Panc1 (cell line): ENCODE measurements around the gene PRPF40B. TPM values are rescaled to one million over a fixed set of nuclear protein-coding genes. Genes with fewer than 3 reads are reported as not detected.

Experiments used
- ATAC-seq: fragments of 200-7000 bp; cut with Tn5 transposase; 2 replicates; pipeline ENCODE4 v1.9.1; 2020; ENCODE audit warnings: mild to moderate bottlenecking, moderate library complexity
- BruUV-seq: library from RNA; stranded (reverse); fragments of 400-500 nt; replicated peaks from 2 replicates; lab custom pipeline; 2021; lab: Mats Ljungman, UMichigan
- CTCF ChIA-PET: fragments of 300-600 bp; sonication (Branson Sonifier 250); formaldehyde crosslinking; loops from one replicate; lab custom pipeline; 2022; ENCODE audit warnings: antibody characterized with exemption; lab: Charles Lee
- POLR2A ChIA-PET: fragments of 300-600 bp; sonication (Branson Sonifier 250); formaldehyde crosslinking; loops from one replicate; lab custom pipeline; 2022; ENCODE audit warnings: antibody characterized with exemption; lab: Charles Lee
- DNase-seq: peaks from one replicate; pipeline ENCODE4 v3.0.0-alpha.2; 2010; ENCODE audit warnings: low read depth, low spot score
- H3K27ac ChIP-seq: 2 replicates; pipeline ENCODE4 v1.5.1; 2011; ENCODE audit warnings: mild to moderate bottlenecking, low read length, inconsistent platforms
- H3K27me3 ChIP-seq: fragments of 200-500 bp; sonication (Bioruptor generic); 2 replicates; pipeline ENCODE4 v1.6.0; 2014; ENCODE audit warnings: low read length, inconsistent platforms; ENCODE audit not compliant: control insufficient read depth, insufficient read depth
- H3K36me3 ChIP-seq: fragments of 200-500 bp; sonication (Bioruptor generic); 2 replicates; pipeline ENCODE4 v1.5.1; 2014; ENCODE audit warnings: inconsistent platforms, mild to moderate bottlenecking, low read length, moderate library complexity; ENCODE audit not compliant: control insufficient read depth, insufficient read depth
- H3K4me1 ChIP-seq: 2 replicates; pipeline ENCODE4 v1.5.1; 2011; ENCODE audit warnings: inconsistent platforms, mild to moderate bottlenecking, low read length, moderate library complexity; ENCODE audit not compliant: control insufficient read depth, insufficient read depth
- H3K4me3 ChIP-seq, 2 experiments: 2 replicates each; pipeline ENCODE4 v1.5.1; 2011 to 2012; ENCODE audit warnings: low read depth in 2 of 2, low read length in 2 of 2, mild to moderate bottlenecking in 2 of 2, inconsistent platforms in 1 of 2, moderate library complexity in 1 of 2
- H3K9me3 ChIP-seq: fragments of 200-500 bp; sonication (Bioruptor generic); 2 replicates; pipeline ENCODE4 v1.5.1; 2014; ENCODE audit warnings: low read depth, mild to moderate bottlenecking, inconsistent platforms, low read length, moderate library complexity; ENCODE audit not compliant: control insufficient read depth, insufficient read depth
- POLR2AphosphoS5 ChIP-seq: IDR thresholded peaks from 2 replicates; pipeline ENCODE4 v1.6.1; 2012; ENCODE audit warnings: mild to moderate bottlenecking, low read depth, low read length, moderate library complexity
- SIN3A ChIP-seq: IDR thresholded peaks from 2 replicates; pipeline ENCODE4 v1.6.1; 2012; ENCODE audit warnings: low read depth, mild to moderate bottlenecking, low read length, moderate library complexity, borderline replicate concordance; ENCODE audit not compliant: insufficient read depth
- TCF7L2 ChIP-seq: IDR thresholded peaks from 2 replicates; pipeline ENCODE4 v1.6.1; 2011; ENCODE audit warnings: mild to moderate bottlenecking, low read depth, low read length, inconsistent platforms
- in situ Hi-C: cut with HindIII; loops from 2 replicates; pipeline ENCODE4 v1.10.0; 2016; ENCODE audit warnings: low sequenced_read_pairs, low pct_unique_long_range_greater_than_20kb
- intact Hi-C: fragments of 100-400 bp; cut with micrococcal nuclease; formaldehyde crosslinking; loops from one replicate; pipeline ENCODE4 v1.10.0; 2022; ENCODE audit not compliant: unreplicated experiment
- total RNA-seq: library from RNA; stranded (reverse); gene quantifications from one replicate; pipeline ENCODE4 v1.2.1, GENCODE V29; 2021; ENCODE audit not compliant: unreplicated experiment
- TF ChIP-seq, protein P1 (sequence below), 2 experiments: IDR thresholded peaks; 2 replicates each; pipeline ENCODE4 v1.6.1; 2011 to 2012; ENCODE audit warnings: low read depth in 2 of 2, control low read depth in 1 of 2, low read length in 1 of 2, mild to moderate bottlenecking in 1 of 2, moderate library complexity in 1 of 2; ENCODE audit not compliant: insufficient read depth in 1 of 2
- TF ChIP-seq, protein P2 (sequence below): fragments of 450-650 bp; IDR thresholded peaks from 2 replicates; pipeline ENCODE4 v1.5.1; 2017; ENCODE audit warnings: mild to moderate bottlenecking

The PRPF40B gene
- total RNA-seq, 1 experiment from 2014 or later = 26.3 TPM

DNA sequence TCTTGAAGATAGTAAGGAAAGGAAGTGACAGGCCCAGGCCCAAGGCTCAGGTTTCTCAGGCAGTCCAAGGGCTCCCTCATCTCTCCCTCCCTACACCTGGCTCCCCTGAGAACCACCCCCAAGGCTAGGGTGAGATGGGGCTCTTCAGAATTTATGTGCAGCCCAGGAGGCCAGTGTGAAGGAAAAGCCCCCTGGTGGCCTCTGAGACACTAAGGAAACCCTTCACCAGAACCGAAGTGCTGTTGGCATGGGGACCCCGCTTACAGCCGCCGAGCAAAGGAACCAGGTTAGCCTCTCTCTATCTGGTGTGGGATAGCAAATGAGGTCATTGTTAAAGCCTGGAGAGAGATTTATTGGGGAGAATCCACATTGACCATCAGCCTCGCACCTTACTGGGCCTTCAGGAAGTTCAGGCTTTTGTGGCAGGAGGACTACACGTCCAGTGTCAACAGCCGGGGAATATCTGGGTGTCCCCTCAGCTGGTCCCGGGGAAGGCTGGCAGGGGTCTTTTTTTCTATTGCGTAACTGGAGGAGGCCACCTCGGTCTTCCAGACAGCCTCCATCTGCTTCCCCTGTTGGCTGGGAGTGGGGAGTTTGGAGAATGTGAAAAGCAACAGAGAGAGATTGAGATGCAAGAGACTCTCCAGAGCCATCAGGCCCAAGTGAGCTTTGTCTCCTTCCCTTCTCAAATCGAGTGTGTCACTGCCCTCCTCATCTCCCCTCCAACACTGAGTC, 36.0 kb upstream of the PRPF40B start:
- Histone ChIP-seq H3K27me3 (no peaks in the 10 kb centered on the region), H3K36me3 (no peaks in the 10 kb centered on the region), H3K27ac (no peak overlapping the region), H3K4me1 (no peaks in the 10 kb centered on the region), H3K9me3 (no peaks in the 10 kb centered on the region), H3K4me3 (no peak overlapping the region)
- intact Hi-C loops = no loop called here
- in situ Hi-C loops = no loop called here
- TF ChIP-seq, protein P1, sequence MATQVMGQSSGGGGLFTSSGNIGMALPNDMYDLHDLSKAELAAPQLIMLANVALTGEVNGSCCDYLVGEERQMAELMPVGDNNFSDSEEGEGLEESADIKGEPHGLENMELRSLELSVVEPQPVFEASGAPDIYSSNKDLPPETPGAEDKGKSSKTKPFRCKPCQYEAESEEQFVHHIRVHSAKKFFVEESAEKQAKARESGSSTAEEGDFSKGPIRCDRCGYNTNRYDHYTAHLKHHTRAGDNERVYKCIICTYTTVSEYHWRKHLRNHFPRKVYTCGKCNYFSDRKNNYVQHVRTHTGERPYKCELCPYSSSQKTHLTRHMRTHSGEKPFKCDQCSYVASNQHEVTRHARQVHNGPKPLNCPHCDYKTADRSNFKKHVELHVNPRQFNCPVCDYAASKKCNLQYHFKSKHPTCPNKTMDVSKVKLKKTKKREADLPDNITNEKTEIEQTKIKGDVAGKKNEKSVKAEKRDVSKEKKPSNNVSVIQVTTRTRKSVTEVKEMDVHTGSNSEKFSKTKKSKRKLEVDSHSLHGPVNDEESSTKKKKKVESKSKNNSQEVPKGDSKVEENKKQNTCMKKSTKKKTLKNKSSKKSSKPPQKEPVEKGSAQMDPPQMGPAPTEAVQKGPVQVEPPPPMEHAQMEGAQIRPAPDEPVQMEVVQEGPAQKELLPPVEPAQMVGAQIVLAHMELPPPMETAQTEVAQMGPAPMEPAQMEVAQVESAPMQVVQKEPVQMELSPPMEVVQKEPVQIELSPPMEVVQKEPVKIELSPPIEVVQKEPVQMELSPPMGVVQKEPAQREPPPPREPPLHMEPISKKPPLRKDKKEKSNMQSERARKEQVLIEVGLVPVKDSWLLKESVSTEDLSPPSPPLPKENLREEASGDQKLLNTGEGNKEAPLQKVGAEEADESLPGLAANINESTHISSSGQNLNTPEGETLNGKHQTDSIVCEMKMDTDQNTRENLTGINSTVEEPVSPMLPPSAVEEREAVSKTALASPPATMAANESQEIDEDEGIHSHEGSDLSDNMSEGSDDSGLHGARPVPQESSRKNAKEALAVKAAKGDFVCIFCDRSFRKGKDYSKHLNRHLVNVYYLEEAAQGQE (IDR thresholded peaks at IDR 0.05; ENCODE audit: insufficient read depth in 1 of 2, low read depth in 2 of 2, low read length in 1 of 2) = no peak
- no peak for TF ChIP-seq TCF7L2
- TF ChIP-seq SIN3A = no peak
- TF ChIP-seq, protein P2, sequence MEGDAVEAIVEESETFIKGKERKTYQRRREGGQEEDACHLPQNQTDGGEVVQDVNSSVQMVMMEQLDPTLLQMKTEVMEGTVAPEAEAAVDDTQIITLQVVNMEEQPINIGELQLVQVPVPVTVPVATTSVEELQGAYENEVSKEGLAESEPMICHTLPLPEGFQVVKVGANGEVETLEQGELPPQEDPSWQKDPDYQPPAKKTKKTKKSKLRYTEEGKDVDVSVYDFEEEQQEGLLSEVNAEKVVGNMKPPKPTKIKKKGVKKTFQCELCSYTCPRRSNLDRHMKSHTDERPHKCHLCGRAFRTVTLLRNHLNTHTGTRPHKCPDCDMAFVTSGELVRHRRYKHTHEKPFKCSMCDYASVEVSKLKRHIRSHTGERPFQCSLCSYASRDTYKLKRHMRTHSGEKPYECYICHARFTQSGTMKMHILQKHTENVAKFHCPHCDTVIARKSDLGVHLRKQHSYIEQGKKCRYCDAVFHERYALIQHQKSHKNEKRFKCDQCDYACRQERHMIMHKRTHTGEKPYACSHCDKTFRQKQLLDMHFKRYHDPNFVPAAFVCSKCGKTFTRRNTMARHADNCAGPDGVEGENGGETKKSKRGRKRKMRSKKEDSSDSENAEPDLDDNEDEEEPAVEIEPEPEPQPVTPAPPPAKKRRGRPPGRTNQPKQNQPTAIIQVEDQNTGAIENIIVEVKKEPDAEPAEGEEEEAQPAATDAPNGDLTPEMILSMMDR = no peak; the same call in 1 of the 2 replicates
- no peak for TF ChIP-seq POLR2AphosphoS5
- CTCF ChIA-PET = no interaction called here
- no TSS peak for BruUV-seq
- POLR2A ChIA-PET = no interaction called here
- ATAC-seq = 0 out of 2 replicates have a peak, but pooled peaks have one; percentile 40
- no peak for DNase-seq

DNA sequence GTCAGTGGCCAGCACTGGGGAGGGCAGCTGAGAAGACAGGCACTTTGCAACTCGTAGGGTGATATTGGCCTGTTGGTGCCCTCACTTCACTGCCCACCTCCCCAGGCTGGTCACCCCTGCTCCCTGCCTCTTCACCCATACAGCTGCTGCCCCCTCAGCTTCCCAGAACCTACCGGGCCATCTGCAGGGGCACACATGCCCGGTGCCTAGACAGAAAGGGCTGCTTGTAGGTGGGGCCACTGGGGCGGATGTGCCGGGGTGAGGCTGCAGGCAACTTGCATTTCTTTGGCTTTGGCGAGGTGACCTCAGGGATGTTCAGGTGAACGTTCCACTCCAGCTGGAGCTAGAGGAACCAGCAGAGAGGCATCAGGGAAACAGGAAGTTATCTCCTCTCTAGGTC, 35.1 kb upstream of the PRPF40B start:
- Histone ChIP-seq H3K27me3 (no peaks in the 10 kb centered on the region), H3K9me3 (no peaks in the 10 kb centered on the region), H3K36me3 (no peaks in the 10 kb centered on the region), H3K27ac (no peak overlapping the region), H3K4me1 (no peaks in the 10 kb centered on the region), H3K4me3 (no peak overlapping the region)
- no TSS peak for BruUV-seq
- TF ChIP-seq TCF7L2 (no peak), SIN3A (no peak), POLR2AphosphoS5 (no peak)
- TF ChIP-seq, protein P2 = no peak
- TF ChIP-seq, protein P1 (IDR thresholded peaks at IDR 0.05; ENCODE audit: insufficient read depth in 1 of 2, low read depth in 2 of 2, low read length in 1 of 2) = no peak
- intact Hi-C loops (no loop called here), in situ Hi-C loops (no loop called here)
- ChIA-PET POLR2A (no interaction called here), CTCF (no interaction called here)
- no peak for ATAC-seq
- no peak for DNase-seq
